EL (cell line): ENCODE results near the gene SAPCD2.
"Not testable (repeated sequence)": the region's sequence is repeated elsewhere in the genome, so short reads cannot be mapped to it uniquely, and the experiment has no call there.

Source experiments
- DNase-seq: peaks from one replicate; pipeline ENCODE4 v3.0.0-alpha.2; 2016

Gene SAPCD2, protein sequence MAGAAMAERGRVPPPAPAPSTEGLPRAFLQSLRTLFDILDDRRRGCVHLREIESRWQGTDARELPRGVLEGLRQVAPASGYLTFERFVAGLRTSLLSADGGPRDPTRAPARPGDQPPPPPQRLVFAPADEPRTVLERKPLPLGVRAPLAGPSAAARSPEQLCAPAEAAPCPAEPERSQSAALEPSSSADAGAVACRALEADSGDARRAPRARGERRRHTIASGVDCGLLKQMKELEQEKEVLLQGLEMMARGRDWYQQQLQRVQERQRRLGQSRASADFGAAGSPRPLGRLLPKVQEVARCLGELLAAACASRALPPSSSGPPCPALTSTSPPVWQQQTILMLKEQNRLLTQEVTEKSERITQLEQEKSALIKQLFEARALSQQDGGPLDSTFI

DNA sequence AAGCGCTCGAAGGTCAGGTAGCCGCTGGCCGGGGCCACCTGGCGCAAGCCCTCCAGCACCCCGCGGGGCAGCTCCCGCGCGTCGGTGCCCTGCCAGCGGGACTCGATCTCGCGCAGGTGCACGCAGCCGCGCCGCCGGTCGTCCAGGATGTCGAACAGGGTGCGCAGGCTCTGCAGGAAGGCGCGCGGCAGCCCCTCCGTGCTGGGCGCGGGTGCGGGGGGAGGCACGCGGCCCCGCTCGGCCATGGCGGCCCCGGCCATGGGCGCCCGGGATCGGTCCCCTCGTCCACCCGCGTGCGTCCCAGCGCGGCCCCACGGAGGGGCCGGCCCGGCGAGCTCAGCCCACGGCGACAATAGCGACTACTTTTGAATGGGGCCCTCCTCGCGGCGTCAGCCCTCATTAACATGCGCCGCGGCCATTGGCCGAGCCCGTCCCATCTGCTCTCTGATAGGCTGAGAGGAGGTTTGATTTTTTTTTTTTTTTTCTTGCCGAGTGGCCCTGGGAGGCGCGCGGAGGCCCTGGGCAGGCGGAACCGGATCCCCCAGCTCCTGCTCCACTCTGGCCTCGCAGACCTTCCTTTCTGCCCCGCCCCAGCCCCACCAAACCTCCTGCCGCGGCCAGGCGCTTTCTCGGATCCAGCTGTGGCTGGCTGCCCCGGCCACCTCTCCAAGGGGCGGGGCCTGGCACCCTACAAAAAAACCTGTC, at the start of gene SAPCD2:
Gene SAPCD2, minus strand, starts transcription at position 357 of the 705 bp plus-strand sequence. Its CDS starts 97 bp downstream, at position 260.
- peak; percentile 92 for DNase-seq

DNA sequence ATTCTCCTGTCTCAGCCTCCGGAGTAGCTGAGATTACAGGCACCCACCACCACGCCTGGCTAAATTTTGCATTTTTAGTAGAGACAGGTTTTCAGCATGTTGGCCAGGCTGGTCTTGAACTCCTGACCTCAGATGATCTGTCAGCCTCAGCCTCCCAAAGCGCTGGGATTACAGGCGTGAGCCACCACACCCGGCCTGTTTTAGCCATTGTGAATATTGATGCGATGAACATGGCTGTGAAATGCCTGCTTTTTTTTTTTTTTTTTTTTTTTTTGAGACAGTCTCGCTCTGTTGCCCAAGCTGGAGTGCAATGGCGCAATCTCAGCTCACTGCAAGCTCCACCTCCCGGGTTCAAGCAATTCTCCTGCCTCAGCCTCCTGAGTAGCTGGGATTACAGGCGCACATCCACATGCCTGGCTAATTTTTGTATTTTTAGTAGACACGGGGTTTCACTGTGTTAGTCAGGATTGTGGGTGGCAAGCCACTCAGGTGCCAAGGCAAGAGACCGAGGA, 47.8 kb upstream of the SAPCD2 start:
- DNase-seq: not testable (repeated sequence)

DNA sequence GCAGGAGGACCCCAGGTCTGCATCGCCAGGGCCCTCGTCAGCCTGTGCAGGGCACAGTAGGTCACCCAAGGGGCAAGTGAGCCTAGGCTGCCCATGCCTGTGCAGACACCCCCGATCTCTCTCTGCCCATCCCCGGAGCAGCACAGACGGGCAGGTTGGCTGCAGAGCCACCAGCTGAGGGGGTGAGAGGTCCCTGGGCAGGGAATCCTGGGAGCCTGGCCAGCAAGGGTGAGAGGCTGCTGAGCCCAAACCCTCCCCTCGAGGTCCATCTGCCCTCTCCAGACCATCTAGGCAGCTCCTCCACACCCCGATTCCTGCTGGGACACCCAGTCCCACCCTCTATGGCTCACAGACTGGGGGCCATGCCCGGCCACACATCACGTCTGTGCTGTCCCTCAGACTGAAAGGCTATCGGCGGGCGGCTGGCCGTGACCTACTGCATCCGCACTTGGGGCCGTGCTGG, 46.9 kb upstream of the SAPCD2 start:
- no peak for DNase-seq

DNA sequence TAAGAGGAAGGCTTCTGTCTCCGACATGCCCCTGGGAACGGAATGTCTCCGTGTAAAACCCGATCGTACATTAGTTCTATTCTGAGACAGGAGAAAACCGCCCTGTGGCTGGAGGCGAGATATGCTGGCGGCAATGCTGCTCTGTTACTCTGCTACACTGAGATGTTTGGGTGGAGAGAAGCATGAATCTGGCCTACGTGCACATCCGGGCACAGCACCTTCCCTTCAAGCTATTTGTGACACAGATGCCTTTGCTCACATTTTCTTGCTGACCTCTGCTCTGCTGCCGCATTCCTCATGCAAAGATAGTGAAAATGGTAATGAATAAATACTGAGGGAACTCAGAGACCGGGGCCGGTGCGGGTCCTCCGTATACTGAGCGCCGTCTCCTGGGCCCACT, 46.4 kb upstream of the SAPCD2 start:
- DNase-seq: no peak

DNA sequence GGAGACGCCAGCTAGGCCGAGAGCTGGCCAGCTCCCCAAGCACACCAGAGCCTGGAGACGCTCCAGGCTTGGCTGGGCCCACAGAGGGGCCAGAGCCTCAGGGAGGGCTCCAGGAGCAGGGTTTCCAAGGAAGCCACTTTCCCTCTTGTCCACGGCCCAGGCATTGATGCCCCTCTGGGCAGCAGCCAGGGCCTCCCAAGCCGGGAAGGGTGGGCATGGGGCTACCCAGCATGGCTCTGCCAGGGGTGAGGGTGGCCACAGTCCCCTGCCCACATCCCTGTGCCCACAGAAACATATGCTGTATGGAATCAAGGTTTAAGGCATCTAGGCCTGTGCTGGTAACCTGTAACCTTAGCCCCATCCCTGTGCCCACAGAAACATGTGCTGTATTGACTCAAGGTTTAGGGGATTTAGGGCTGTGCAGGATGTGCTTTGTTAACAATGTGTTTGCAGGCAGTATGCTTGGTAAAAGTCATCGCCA, 45.7 kb upstream of the SAPCD2 start:
- DNase-seq: no peak

DNA sequence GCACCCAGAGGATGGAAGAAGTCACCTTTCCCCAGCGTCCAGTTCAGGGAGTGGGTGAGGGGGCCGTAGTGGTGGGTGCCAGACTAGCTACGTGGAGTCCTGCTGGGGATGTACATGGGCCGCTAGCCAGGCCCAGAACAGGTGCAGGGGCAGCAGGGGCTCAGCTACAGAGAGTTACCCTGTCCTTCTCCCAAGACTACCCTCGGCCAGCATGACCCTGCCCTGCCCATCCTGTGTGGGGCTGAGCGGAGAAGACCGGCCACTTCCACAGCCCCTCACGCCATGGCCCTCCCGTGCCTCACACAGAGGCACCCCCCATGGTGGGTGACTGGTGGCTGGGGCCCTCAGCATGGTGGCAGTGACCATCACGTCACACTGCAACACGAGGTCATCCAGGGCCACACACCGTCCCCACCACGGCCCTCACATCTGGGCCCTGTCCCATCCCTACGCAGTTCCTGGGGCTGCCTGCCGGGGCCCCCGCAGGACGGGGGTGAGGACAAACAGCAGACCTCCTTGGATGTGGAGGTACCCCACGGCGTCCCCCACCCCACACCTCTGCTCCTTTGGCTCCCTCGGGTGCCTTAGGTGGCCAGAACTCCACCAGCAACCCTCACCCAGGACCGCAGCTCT, 45.2 kb upstream of the SAPCD2 start:
- no peak for DNase-seq

DNA sequence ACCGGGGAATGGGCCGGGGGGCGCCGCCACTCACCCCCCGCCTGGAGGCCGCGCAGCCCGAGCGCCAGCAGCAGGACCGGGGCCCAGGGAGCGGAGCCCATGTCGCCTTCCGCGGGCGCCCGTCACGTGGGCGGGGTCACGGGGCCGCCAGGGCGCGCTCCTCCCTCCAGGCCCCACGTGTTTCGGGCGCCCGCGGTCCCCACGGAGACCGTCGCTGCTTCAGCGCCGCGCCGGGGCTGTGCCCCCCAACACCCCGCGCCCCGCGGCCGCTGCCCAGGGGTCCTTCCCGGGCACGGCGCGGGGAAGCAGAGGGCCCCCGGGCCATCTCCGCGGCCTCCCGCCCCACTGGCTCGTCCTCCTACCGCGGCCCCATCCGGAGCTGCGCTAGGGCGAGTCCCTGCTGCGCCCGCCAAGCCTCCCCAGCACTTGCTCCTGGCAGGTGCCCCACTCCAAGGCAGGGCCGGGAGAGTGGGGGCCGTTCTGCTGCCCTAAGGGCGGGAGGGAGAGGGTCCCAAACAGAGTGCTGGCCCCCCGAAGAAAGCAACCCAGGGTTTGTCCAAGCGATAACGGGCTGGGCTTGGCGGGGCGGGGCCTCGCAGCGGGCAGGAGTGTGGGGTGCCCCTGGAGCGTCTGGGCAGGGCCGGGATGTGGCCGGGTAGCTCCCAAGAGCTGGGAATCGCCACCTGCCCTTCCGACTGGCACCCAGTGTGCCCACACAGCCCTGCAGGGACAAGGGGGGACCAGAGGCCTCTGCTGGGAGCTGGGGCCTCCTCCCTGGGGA, 44.4 kb upstream of the SAPCD2 start, which contains the start of gene DPP7:
Gene DPP7, minus strand, starts transcription at position 121 of the 781 bp plus-strand sequence. Its CDS starts 20 bp downstream, at position 101.
- peak; percentile 56 for DNase-seq

DNA sequence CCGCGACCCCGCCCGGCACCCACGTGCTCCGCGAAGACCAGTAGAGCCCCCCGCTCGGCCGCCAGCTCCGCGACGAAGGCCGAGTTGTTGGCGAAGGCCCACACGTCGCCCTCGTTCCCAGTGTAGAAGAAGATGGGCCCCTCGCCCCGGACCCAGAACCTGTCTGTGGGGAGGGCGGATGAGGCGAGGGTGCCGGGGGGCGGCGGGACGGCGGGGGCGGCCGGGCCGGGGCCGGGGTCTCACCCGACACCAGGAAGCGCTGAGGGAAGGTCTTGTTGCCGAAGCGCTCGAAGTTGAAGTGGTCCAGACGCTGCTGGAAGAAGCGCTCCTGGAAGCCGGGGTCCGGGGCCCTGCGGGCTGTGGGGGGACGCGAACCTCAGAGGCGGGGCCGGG, 43.9 kb upstream of the SAPCD2 start:
- DNase-seq: no peak

DNA sequence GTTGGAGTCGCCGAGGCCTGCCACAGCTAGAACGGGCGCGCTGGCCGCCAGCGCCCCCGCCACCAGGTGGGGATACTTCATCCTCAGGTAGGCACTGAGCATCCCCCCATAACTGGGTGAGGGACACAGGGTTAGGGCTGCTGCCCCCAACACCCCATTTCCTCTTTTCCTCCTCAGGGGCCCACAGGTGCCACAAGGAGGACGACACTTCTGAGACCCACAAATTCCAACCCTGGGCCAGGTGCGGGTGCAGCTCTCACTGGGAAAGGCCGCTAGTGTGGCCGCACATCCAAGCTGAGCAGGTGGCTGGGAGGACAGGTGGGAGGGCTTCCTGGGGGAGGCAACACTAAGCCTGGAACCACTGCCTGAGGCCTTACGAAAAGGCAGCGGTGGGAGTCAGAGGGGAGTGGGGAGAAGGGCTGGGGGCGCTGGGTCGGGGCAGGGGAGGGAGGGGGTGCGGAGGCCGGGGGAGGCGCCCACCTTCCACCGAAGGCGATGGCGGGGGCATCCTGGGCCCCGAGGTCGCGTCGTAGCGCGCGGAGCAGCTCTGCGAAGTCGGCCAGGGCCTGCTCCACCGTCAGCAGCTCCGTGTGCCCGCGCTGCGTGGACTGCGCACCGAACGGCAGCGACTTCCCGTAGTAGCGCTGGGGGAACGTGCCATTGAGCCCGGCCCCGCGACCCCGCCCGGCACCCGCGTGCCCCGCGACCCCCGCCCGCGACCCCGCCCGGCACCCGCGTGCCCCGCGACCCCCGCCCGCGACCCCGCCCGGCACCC, 43.2 kb upstream of the SAPCD2 start:
- no peak for DNase-seq

DNA sequence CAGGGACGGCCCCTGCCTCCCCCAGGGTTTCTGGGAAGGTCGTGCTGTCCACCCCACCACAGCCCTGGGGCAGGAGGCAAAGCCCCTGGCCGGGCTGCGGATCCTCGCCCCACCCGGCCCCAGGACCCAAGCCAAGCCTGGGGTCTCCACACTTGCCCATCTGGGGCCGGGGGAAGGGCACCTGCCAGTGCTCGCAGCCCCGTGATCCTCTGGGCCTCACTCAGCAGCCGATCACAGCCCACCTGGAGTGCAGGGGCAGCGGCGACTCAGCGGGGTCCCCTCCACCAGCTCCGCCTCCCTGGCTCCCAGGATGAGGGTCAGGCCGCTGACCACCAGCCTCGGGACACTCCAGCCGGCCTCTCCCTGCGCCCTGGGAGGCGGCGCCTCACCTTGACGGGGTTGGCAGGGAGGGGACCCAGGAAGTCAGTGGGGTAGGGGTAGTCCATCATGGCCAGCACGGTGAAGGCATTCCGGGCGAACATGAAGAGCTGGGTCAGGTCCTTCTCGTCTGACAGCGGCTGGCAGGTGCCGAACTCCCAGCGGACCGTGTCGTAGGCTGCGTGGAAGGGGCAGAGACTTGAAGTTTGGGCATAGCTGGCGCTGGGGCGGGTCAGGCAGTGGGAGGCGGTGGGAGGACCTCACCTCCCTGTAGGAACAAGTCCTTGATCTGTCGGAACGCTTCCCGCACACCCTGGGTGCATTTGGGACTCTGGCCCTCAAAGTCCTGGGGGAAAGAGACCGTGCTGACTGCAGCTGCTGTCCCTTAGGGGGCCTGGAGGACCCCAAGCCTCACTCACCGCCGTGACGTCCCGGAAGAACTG, 42.4 kb upstream of the SAPCD2 start:
- DNase-seq: no peak

DNA sequence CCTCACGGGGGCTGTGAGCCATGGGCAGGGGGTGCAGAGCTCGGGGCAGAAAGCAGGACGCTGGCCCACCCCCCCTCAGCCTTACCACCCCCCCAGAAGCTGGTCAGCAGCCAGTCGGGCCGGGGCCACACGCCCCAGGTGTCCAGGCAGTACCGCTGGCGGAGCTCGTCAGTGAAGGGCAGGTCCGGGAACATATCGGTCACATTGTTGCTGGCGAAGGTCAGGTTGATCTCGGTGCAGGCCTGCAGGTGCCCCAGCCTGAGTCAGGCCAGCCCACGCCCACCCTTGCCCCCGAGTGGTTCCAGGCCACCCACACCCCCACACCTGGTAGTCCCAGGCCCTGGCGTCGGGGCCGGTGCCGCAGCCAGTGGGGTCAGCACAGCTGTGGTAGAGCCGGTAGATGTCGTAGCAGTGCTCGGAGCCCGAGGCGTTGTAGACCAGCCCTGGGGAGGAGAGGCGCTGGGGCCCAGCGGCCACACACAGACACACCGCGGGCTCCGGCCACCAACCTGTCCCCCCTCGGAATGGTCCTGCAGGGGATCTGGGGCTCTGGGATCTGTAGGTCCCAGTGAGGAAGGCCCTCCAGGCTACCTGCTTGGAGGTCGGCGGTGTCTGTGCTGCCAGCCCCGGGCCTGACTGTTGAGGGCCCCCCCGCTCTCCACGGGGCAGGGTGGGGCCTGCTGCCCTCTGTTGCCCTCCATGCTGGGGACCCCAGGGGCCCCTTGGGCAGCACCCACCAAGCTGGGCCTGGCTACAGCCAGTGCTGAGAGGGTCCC, 41.6 kb upstream of the SAPCD2 start:
- no peak for DNase-seq

DNA sequence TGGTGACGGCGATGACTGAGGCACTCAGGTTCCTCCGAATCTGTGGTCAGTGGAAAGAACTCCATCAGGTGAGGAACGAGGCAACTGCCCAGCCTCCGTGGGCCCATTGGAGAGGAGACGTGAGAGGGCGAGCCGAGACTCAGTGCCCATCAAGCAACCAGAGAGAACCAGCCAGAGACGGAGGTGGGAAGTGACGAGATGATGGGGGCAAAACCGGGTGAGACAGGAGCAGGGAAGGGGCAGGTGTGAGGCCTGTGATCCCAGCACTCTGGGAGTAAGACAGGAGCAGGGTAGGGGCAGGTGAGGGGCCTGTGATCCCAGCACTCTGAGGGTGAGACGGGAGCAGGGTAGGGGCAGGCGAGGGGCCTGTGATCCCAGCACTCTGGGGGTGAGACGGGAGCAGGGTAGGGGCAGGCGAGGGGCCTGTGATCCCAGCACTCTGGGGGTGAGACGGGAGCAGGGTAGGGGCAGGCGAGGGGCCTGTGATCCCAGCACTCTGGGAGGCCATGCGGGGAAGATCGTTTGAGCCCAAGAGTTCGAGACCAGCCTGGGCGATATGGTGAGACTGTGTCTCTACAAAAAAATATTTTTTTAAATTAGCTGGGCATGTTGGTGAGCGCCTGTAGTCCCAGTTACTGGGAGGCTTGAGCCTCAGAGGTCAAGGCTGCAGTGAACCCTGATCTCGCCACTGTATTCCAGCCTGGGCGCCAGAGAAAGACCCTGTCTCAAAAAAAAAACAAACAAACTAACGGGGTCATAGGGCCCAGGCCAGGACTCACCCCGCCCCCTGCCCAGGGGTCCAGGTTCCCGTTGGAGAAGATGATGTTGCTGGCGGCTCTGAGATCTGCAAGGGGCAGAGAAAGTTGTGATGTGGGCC, 40.8 kb upstream of the SAPCD2 start:
- DNase-seq: no peak

DNA sequence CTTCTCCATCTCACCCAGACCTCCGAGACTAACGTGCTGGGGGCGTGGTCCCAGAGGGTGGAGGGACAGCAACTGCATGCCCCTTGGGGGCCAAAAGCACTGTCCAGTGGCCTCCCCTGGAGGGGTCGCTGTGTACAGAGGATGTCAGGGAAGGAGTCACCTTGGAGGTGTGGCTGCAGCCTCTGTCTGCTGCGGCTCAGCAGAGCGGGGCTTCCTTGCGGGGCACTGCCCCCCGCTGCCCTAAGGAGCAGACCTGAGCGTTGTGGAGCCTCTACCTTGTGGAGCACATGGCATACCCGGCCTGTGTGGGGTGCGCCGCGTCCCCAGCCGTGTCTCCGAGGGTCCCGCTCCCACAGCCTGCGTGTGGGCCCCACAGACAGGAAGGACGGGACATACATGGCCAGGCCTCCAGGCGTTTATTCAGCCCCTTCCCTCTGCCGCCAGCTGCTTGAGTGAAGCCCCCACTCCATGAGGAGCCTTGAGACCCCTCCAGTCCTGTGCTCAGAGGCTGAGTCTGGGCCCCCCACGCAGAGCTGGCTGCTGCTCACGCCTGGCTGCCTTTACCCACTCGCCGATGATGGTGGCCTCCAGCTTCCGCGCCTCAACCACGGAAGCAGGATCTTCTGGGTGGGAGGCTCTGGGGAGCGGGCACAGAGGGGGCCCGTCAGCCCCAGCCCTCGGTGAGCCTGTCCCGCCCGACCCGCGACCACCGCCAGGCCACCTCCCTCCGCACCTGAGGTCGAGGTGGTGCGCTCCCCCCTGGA, 40.0 kb upstream of the SAPCD2 start:
- no peak for DNase-seq

DNA sequence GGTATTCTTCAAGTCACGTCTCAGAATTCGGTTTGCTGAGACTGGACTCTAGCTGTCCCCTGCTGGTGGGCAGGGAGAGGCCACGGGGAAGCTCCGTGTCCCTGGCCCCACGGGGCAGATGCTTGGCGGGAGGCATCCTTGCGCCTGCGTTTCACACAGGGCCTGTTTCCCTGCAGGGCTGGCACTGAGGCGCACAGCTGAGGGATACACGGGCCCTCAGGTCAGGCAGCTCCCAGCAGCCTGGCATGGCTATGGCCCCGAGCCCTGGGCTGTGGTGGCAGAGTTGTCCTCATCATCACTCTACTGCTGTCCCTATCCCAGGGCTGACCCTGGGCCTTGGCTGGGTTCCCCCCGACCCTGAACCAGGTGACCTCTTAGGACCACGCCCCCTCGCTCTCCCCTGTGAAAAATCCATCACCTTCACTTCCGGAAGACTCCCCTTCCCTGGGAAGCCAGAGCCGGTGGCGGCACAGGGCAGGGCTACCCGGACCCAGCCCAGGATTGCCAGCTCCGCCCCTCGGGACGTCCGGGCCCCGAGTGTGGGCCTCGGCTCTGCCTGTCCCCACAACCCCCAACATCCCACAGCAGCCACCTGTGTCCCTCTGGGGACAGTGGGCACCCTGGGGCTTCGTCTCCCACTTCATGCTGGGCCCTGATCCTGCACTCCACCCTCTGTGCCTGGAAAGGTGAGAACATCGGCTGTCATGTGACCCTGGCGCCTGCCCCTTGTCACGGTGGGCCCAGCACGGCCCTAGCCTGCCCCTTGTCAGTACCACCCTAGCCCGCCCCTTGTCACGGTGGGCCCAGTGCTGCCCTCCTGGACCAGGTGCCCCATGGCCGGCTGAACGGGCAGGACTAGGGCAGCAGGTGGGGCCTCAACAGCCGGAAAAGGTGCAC, 39.1 kb upstream of the SAPCD2 start:
- no peak for DNase-seq

DNA sequence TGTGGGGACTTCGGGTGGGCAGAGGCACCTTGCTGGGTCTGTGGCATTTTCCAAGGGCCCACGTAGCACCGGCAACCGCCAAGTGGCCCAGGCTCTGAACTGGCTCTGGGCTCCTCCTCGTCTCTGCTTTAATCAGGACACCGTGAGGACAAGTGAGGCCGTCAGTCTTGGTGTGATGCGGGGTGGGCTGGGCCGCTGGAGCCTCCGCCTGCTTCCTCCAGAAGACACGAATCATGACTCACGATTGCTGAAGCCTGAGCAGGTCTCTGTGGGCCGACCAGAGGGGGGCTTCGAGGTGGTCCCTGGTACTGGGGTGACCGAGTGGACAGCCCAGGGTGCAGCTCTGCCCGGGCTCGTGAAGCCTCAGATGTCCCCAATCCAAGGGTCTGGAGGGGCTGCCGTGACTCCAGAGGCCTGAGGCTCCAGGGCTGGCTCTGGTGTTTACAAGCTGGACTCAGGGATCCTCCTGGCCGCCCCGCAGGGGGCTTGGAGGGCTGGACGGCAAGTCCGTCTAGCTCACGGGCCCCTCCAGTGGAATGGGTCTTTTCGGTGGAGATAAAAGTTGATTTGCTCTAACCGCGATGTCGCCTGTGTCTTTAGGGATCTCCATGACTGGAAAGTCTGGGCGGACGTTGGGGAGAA, 38.4 kb upstream of the SAPCD2 start:
- DNase-seq: no peak

DNA sequence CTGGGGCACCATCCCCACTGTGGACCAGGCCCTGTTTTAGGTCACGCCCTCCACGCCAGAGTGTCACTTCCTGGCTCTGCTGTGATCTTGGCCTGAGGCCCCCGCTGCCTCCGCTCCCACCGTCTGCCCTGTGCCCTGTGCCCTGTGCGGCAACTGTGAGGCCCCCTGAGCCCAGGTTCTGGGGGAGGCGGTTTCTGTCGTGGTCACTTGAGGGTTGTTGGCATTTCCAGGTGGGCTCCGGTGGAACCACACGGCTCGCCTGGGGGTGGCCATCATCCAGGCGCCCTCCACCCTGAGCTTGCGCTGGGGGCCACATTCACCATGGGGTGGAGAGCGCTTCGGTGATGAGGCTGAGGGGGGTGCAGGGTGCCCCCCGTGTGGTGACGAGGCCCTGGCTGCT, 37.6 kb upstream of the SAPCD2 start:
- no peak for DNase-seq
